Fibroblast of lung (primary cell): ENCODE results near the gene ULBP2. TPM values are rescaled to one million over a fixed set of nuclear protein-coding genes. Genes with fewer than 3 reads are reported as not detected.

Experiments
- DNase-seq, 2 donors: peaks; one replicate each; pipeline versions ENCODE4 v3.0.0 to v3.0.0-alpha.2; 2010; ENCODE audit warnings: low read depth in 2 of 2
- H2AFZ ChIP-seq: 2 replicates; pipeline ENCODE4 v1.5.1; 2012; ENCODE audit warnings: low read length, control low read depth, inconsistent platforms
- H3K27ac ChIP-seq: 2 replicates; pipeline ENCODE4 v1.5.1; 2011; ENCODE audit warnings: low read length, control low read depth; ENCODE audit not compliant: insufficient read depth
- H3K27me3 ChIP-seq: 2 replicates; pipeline ENCODE4 v1.5.1; 2011; ENCODE audit warnings: mild to moderate bottlenecking, low read length; ENCODE audit not compliant: control insufficient read depth, insufficient read depth
- H3K36me3 ChIP-seq: 2 replicates; pipeline ENCODE4 v1.5.1; 2011; ENCODE audit warnings: low read length; ENCODE audit not compliant: control insufficient read depth, insufficient read depth
- H3K4me1 ChIP-seq: 2 replicates; pipeline ENCODE4 v1.5.1; 2011; ENCODE audit warnings: low read length; ENCODE audit not compliant: control insufficient read depth, insufficient read depth; ENCODE audit errors: extremely low read depth
- H3K4me2 ChIP-seq: 2 replicates; pipeline ENCODE4 v1.5.1; 2011; ENCODE audit warnings: low read length, control low read depth; ENCODE audit not compliant: insufficient read depth; ENCODE audit errors: extremely low read depth
- H3K4me3 ChIP-seq, 4 experiments: fragments of 200-600 bp in 1 of 4; sonication (generic) in 1 of 4; replicated peaks in 1 of 4; 2 replicates each; pipeline ENCODE4 v1.5.1; 2011 to 2016; ENCODE audit warnings: low read length in 4 of 4, low read depth in 3 of 4, mild to moderate bottlenecking in 3 of 4, control low read depth in 2 of 4, inconsistent platforms in 1 of 4, mixed read lengths in 1 of 4; ENCODE audit not compliant: insufficient read depth in 1 of 4; ENCODE audit errors: control extremely low read depth in 1 of 4
- H3K79me2 ChIP-seq: 2 replicates; pipeline ENCODE4 v1.5.1; 2012; ENCODE audit warnings: mild to moderate bottlenecking, low read length, inconsistent platforms; ENCODE audit not compliant: control insufficient read depth, insufficient read depth
- H3K9ac ChIP-seq: 2 replicates; pipeline ENCODE4 v1.5.1; 2011; ENCODE audit warnings: mild to moderate bottlenecking, low read length, control low read depth; ENCODE audit not compliant: insufficient read depth
- H3K9me3 ChIP-seq: 2 replicates; pipeline ENCODE4 v1.5.1; 2012; ENCODE audit warnings: low read depth, low read length; ENCODE audit not compliant: control insufficient read depth, insufficient read depth
- H4K20me1 ChIP-seq: 2 replicates; pipeline ENCODE4 v1.5.1; 2011; ENCODE audit warnings: low read length; ENCODE audit not compliant: control insufficient read depth, insufficient read depth; ENCODE audit errors: extremely low read depth
- CTCF ChIP-seq, 2 donors: IDR thresholded peaks in 1 of 2; conservative IDR thresholded peaks in 1 of 2; 1 replicate in 1 of 2; 2 replicates in 1 of 2; pipeline ENCODE4 v1.5.1; 2011 to 2012; ENCODE audit warnings: low read length in 2 of 2, control low read depth in 1 of 2, inconsistent platforms in 1 of 2, low read depth in 1 of 2, mild to moderate bottlenecking in 1 of 2
- EZH2 ChIP-seq: IDR thresholded peaks from 2 replicates; pipeline ENCODE4 v1.5.1; 2012; ENCODE audit warnings: low read length, control low read depth, mild to moderate bottlenecking; ENCODE audit errors: missing control alignments
- polyA plus RNA-seq, 2 donors: library from polyadenylated mRNA; depleted of rRNA in 1 of 2; stranded (reverse) in 1 of 2; unstranded in 1 of 2; fragments of >200 nt; gene quantifications; 2 replicates each; pipeline ENCODE4 v1.2.1, GENCODE V29; 2011 to 2012; ENCODE audit warnings: missing spikeins in 1 of 2
- total RNA-seq: library from RNA; depleted of rRNA; stranded (reverse); fragments of >200 nt; gene quantifications from 2 replicates; pipeline ENCODE4 v1.2.1, GENCODE V29; 2014

Gene ULBP2
- total and polyA plus RNA-seq, 2 donors (not counting 1 experiment from before 2014, with no cell fraction given): 1.8 to 6.9 TPM

- H3K27me3 ChIP-seq: peaks cover 16% of the 10 kb centered on the region
- DNase-seq: no peak
- H4K20me1 ChIP-seq: no peaks in the 10 kb centered on the region
- no peak overlapping the region for H3K4me2 ChIP-seq
- no peak for TF ChIP-seq EZH2
- TF ChIP-seq CTCF (conservative IDR thresholded peaks at IDR 0.05 in 1 of 2, IDR thresholded peaks at IDR 0.05 in 1 of 2; ENCODE audit: low read depth in 1 of 2, low read length in 2 of 2): no peak
- H3K9ac ChIP-seq: no peak overlapping the region
- H3K79me2 ChIP-seq: no peaks in the 10 kb centered on the region
- no peak overlapping the region for H3K27ac ChIP-seq
- H3K36me3 ChIP-seq: no peaks in the 10 kb centered on the region
- H3K4me3 ChIP-seq: no peak overlapping the region
- H3K4me1 ChIP-seq: no peaks in the 10 kb centered on the region
- no peak overlapping the region for H2AFZ ChIP-seq
- no peaks in the 10 kb centered on the region for H3K9me3 ChIP-seq
Measured at GRCh38 chr6:149948011-149948410, 6.2 kb downstream of the ULBP2 start.

- Histone ChIP-seq H3K27me3 (peaks cover 22% of the 10 kb centered on the region), H3K9ac (no peak overlapping the region), H3K9me3 (no peaks in the 10 kb centered on the region), H3K4me2 (no peak overlapping the region), H3K27ac (no peak overlapping the region), H3K4me1 (no peaks in the 10 kb centered on the region), H3K4me3 (no peak overlapping the region), H3K36me3 (no peaks in the 10 kb centered on the region), H3K79me2 (no peaks in the 10 kb centered on the region), H2AFZ (no peak overlapping the region), H4K20me1 (no peaks in the 10 kb centered on the region)
- no peak for DNase-seq
- TF ChIP-seq EZH2 (no peak), CTCF (conservative IDR thresholded peaks at IDR 0.05 in 1 of 2, IDR thresholded peaks at IDR 0.05 in 1 of 2; ENCODE audit: low read depth in 1 of 2, low read length in 2 of 2) (no peak)
Measured at GRCh38 chr6:149948616-149949015, 6.8 kb downstream of the ULBP2 start.

GRCh38 chr6:149950423-149950822, 8.6 kb downstream of the ULBP2 start:
- DNase-seq: no peak
- Histone ChIP-seq H3K4me2 (no peak overlapping the region), H3K4me3 (no peak overlapping the region), H3K9ac (no peak overlapping the region), H3K27me3 (peaks cover 33% of the 10 kb centered on the region), H3K36me3 (no peaks in the 10 kb centered on the region), H4K20me1 (no peaks in the 10 kb centered on the region), H3K9me3 (no peaks in the 10 kb centered on the region), H3K79me2 (no peaks in the 10 kb centered on the region), H3K4me1 (no peaks in the 10 kb centered on the region), H2AFZ (no peak overlapping the region), H3K27ac (no peak overlapping the region)
- no peak for TF ChIP-seq EZH2
- TF ChIP-seq CTCF (conservative IDR thresholded peaks at IDR 0.05 in 1 of 2, IDR thresholded peaks at IDR 0.05 in 1 of 2; ENCODE audit: low read depth in 1 of 2, low read length in 2 of 2): no peak
